Endothelial cell of hepatic sinusoid (primary cell): ENCODE results near the gene DNAH9.
"Not testable (repeated sequence)": the region's sequence is repeated elsewhere in the genome, so short reads cannot be mapped to it uniquely, and the experiment has no call there.

Source experiments
- in situ Hi-C: cut with HindIII; loops from 2 replicates; pipeline ENCODE4 v1.10.0; 2017; ENCODE audit warnings: low sequenced_read_pairs

The DNAH9 gene

GRCh38 chr17:11898526-11899235 is 300.4 kb downstream of the DNAH9 start:
- in situ Hi-C loops, result no loop called here

GRCh38 chr17:11899537-11899942 is 301.3 kb downstream of the DNAH9 start:
- in situ Hi-C loops, result no loop called here

- in situ Hi-C loops, result no loop called here
Measured at GRCh38 chr17:11900041-11900476, 301.8 kb downstream of the DNAH9 start.

- in situ Hi-C loops, result no loop called here
Measured at GRCh38 chr17:11900655-11901054, 302.4 kb downstream of the DNAH9 start.

- in situ Hi-C loops, result no loop called here
Measured at GRCh38 chr17:11901931-11902330, 303.7 kb downstream of the DNAH9 start.

- in situ Hi-C loops, result no loop called here
Measured at GRCh38 chr17:11908711-11909146, 310.5 kb downstream of the DNAH9 start.

GRCh38 chr17:11909348-11909747 is 311.1 kb downstream of the DNAH9 start:
- in situ Hi-C loops, result no loop called here

GRCh38 chr17:11916091-11916490 is 317.8 kb downstream of the DNAH9 start:
- in situ Hi-C loops, result no loop called here

- in situ Hi-C loops, result no loop called here
Measured at GRCh38 chr17:11917415-11917814, 319.1 kb downstream of the DNAH9 start.

GRCh38 chr17:11921296-11921695 is 323.0 kb downstream of the DNAH9 start:
- in situ Hi-C loops, result no loop called here

- in situ Hi-C loops, result no loop called here
Measured at GRCh38 chr17:11922638-11923037, 324.4 kb downstream of the DNAH9 start.

GRCh38 chr17:11924076-11924475 is 325.8 kb downstream of the DNAH9 start:
- in situ Hi-C loops, result no loop called here

- in situ Hi-C loops, result no loop called here
Measured at GRCh38 chr17:11925262-11926021, 327.2 kb downstream of the DNAH9 start.

- in situ Hi-C loops, result no loop called here
Measured at GRCh38 chr17:11928436-11928835, 330.2 kb downstream of the DNAH9 start.

- in situ Hi-C loops, result no loop called here
Measured at GRCh38 chr17:11932337-11932898, 334.1 kb downstream of the DNAH9 start.

- in situ Hi-C loops, result no loop called here
Measured at GRCh38 chr17:11935734-11936406, 337.6 kb downstream of the DNAH9 start.

GRCh38 chr17:11940904-11941303 is 342.6 kb downstream of the DNAH9 start:
- in situ Hi-C loops, result no loop called here

GRCh38 chr17:11943086-11943485 is 344.8 kb downstream of the DNAH9 start:
- in situ Hi-C loops, result not testable (repeated sequence)

- in situ Hi-C loops, result no loop called here
Measured at GRCh38 chr17:11943759-11944347, 345.6 kb downstream of the DNAH9 start.

GRCh38 chr17:11944587-11944986 is 346.3 kb downstream of the DNAH9 start:
- in situ Hi-C loops, result no loop called here

- in situ Hi-C loops, result no loop called here
Measured at GRCh38 chr17:11948789-11949188, 350.5 kb downstream of the DNAH9 start.
